ENCODE measurements around the gene SPA17.

Gene SPA17

DNA sequence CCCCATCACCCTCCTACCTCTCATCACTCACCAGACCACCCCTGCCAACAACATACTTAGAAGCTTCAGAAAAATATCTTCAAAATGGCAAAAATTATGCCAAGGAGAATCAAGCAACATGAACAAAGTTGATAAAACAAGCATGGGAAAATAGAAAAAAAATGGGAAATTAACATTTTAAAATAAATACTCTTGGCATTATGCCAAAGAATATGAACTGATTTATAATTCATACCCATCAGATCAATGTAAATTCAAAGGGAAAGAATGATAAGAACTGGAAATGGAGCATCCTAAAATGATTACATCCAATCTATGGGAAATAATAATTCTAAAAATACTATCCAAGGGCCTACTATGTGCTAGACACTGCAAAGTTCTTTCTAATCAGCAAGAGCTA, 12.2 kb upstream of the SPA17 start:
- in situ Hi-C loops (cut with HindIII; ENCODE audit: low sequenced_read_pairs) = loop anchor here (5.0 kb wide), 2 partner anchors 56 to 136 kb away; no protein-coding TSS in a partner anchor

DNA sequence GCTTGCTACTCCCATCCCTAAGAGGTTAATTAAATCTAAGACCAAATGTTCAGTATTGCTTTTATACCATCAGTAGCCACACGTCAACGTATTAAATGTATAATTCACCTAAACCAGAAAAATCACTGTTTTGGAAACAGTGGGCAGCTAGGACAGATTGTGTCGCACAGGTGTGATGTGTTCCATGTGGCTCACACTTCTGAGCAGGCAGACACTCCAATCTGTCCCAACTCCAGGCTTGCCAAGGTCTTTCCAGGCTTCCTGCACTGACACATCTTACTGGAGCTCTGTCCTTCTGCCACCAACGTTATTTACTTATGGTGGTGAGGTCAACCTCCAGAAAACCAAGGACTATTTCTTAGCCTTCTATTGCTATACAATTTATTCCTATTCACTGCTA, 11.6 kb upstream of the SPA17 start:
- in situ Hi-C loops (cut with HindIII; ENCODE audit: low sequenced_read_pairs) = loop anchor here (5.0 kb wide), 2 partner anchors 55 to 135 kb away; no protein-coding TSS in a partner anchor

DNA sequence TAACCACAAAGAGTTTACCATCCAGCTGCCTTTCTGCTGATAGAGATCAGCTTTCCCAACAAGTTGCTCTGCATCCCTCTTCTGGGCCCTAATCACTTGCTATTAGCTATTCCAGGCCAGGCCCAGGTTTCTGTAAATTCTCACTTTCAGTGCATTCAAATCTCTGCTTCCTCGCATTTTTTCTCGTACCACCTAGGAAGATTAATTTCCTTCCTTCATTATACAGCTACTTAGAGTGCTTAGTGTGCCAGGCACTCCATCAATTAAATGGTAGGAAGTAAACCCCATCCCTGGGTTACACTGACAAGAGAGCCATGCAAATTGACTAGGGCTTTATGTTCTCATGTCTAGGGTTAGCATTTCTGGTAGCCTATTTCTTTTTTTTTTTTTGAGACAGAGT, 9.8 kb upstream of the SPA17 start:
- in situ Hi-C loops (cut with HindIII; ENCODE audit: low sequenced_read_pairs) = loop anchor here (5.0 kb wide), 2 partner anchors 53 to 133 kb away; no protein-coding TSS in a partner anchor

DNA sequence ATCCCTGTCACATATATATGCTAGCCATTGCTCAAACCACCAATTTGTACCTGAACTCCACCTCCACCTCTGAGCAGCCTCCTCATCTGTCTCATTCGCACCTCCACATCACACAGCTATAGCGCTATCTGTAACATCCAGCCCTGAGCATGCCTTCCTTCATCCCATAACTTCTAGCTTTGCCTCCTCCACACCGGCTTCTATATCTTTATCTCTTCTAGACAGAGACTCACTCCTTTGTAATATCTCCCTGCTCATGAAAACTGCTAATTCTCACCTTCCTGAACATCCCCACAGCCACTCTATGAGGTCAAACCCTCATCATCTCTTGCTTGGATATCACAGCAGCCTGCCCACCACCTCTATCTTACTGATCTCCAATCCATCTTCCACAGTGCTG, 6.1 kb upstream of the SPA17 start:
- in situ Hi-C loops (cut with HindIII; ENCODE audit: low sequenced_read_pairs) = loop anchor here (5.0 kb wide), 1 partner anchor 55 kb away; the partner anchor contains the start of gene PANX3

DNA sequence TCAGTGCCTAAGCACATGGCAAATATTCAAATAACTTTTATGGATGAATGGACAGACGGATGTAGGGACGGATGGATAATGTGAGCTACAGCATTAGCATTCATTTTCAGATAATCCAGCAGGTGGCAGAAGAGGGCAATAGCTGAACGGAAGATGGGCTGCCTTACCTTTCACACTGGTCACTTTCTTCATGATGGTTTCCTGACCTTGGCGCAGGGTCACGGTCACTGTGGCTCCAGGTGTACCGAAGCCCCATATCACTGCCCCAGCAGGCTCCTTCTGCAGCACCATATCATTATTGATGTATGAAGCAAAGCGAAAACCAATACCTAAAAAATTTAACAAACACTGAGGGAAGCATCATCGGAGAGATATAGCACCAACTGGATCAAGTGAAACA, 4.5 kb upstream of the SPA17 start:
- in situ Hi-C loops (cut with HindIII; ENCODE audit: low sequenced_read_pairs) = loop anchor here (5.0 kb wide), 1 partner anchor 57 kb away; the partner anchor contains the start of gene PANX3

DNA sequence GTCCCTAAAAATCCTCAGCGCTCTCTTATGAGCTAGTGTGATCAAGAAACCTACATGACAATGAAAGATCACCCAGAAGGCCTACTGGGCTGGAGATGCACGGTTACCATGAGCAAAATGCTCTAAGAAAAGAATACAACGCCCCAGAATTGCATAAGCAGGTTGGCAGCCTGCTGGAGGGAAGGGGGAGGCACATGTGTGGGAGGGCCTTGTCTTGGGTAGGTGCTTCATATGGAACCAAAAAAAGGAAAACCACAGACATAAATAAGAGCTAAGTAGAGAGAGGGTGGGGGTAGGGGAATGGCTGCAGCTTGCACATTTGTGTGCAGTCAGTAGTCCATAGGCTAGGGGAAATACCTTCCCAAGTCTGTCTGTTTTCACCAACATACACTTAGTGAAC, 3.0 kb upstream of the SPA17 start:
- in situ Hi-C loops (cut with HindIII; ENCODE audit: low sequenced_read_pairs) = no loop called here

DNA sequence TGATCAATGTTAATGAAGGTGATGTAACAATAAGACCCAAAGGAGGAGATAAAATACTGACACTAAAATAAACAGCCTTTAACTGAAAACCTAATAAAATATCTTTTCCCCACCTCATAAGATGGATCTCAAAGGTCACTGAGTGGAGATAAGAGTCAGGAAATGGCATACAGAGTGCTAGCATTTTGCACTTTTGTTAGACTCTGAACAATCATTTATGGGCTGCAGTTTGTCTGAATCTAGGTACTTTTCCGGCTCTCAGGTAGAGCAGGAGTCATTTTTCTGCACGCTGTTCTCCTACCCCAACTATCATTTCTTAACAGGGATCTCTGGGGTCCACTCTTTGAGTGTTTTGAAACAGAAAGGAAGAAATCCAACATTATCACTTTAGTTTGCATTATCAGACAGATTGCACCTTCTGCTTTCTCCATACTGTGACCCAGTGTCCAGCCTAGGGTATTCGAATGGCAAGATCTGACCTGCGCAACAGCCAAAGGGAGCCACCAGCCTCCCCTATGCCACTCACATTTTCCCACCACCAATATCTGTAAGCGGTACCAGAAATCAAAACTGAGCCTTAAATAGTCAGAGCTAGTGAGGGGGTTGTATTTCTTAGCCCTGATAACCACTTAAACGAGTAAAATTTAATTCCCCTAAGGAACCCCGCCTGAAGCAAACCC, 1.0 kb upstream of the SPA17 start:
- in situ Hi-C loops (cut with HindIII; ENCODE audit: low sequenced_read_pairs) = no loop called here

DNA sequence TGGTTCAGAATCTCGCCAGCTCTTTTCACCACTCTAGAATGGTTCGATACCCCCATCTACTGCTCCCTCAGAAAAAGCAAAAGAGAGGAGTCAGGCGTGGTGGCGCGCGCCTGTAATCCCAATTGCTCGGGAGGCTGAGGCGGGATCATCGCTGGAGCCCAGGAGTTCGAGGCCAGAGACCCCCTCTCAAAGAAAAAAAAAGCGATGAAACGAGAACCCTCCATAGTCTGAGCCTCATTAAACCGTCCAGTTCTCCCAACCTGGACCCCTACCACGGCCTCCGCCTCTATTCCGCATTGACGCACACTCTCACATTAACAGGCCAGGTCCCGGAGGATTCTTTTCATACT, 439 bp downstream of the SPA17 start:
- in situ Hi-C loops (cut with HindIII; ENCODE audit: low sequenced_read_pairs) = no loop called here

DNA sequence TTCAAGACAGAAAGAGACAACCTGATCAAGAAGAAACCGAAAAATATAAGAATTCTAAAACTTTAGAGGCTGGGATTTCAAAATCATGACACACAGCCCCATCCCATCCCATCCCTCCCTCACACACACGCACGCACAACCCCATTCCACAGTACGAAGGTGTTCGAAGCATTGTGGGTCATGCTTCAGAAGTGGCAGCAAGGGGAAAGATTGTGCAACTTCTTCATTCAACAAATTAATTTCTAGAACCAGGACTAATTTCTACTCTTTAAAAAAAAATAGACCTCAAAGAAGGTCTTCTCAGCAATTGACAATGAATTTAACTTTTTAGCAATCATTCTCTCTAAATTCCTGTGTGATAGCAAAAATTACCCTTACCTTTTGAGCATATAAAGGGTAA, 867 bp downstream of the SPA17 start:
- in situ Hi-C loops (cut with HindIII; ENCODE audit: low sequenced_read_pairs) = no loop called here

DNA sequence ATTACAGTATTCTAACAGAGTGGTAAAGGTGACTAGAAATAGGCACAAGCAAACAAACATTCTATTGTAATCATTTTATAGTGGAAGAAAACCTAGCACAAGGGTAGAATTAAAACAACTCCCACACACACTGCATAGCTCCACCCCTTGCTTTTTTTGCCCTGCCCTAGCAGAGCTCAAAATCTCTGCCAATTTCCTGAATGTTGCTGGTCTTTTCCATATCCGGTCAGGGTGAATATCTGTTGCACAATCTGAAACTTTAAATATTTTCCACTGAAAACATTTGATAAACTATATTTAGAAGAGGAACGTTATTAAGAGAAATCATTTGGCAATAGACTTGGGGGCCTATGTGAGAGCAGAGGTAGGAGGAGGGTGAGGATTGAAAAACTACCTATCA, 2.7 kb downstream of the SPA17 start:
- in situ Hi-C loops (cut with HindIII; ENCODE audit: low sequenced_read_pairs) = no loop called here

DNA sequence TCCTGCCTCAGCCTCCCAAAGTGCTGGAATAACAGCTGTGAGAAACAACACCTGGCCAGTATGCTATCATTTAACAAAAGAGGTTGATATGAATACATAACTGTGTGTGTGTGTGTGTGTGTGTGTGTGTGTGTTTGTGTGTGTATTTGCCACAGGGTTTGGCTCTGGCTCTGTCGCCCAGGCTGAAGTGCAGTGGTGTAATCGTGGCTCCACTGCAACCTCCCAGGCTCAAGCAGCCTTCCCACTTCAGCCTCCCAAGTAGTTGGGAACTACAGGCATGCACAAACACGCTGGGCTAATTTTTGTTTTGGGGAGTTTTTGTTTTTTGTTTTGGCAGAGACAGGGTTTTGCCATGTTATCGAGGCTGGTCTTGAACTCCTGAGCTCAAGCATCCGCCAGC, 4.7 kb downstream of the SPA17 start:
- in situ Hi-C loops (cut with HindIII; ENCODE audit: low sequenced_read_pairs) = no loop called here

DNA sequence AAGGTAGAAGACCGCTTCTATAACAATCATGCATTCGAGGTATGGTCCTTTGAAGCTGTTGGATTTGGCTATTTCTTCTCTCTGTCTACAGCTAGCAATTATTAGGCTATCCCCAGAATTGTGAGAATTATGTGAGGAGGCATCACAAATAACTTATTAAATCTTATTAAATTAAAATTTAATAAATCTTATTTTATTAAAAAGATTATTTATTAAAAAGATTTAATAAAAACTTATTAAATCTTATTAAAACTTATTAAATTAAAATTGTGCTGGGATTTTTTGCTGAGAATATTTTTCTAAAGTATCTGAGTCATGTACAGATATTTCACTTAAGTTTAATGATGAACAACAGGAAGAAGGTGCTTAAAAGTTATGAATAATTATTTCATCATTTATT, 7.7 kb downstream of the SPA17 start:
- in situ Hi-C loops (cut with HindIII; ENCODE audit: low sequenced_read_pairs) = no loop called here

DNA sequence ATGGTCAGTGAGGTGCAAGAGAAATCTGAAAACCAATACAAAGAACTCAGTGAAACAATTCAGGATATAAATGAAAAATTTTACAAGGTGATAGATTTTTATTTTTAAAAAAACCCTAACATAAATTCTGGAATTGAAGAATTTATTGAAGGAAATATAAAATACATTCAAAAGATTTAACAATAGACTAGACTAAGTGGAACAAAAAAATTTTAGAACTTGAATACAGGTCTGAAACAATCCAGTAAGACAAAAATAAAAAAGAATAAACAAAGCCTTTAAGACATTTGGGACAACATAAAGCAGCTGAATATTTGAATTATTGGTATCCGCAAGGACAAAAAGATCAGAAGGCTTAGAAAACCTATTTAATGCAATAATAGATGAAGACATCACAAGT, 8.7 kb downstream of the SPA17 start:
- in situ Hi-C loops (cut with HindIII; ENCODE audit: low sequenced_read_pairs) = no loop called here

DNA sequence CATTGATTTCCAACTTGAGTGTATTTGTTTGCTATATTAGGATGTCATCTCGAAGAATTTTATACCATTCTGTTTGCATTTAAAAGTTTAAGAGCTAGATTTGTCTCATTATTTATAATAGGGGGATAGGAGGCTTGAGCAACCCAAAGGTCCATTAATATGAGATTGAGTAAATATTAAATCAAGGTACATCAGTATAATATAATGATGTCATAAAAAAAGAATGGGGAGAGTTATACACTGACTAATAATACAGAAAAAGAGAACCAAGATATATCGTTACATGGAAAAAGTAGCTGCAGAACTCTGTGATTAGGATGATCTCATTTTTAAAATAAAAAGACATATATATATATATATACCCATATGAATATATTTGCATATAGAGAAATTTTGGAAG, 19.4 kb downstream of the SPA17 start:
- in situ Hi-C loops (cut with HindIII; ENCODE audit: low sequenced_read_pairs) = no loop called here

DNA sequence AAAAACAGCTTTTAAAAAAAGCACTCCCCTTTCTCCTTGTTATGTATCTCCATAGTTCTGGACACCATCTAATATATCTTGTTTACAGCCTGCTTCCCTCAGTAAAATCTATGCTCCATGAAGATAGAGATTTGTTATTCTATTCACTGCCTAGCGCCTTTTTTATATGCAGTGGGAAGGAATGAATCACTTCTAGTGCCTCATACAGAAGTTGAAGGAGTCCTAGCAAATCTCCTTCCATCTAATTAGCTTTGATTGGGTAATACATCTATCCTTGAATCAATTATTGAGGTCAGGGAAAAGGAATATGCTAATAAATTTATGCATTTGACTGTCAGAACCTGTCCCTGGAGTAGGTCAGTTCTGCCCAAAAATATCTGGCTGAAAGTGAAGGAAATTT, 25.8 kb downstream of the SPA17 start:
- in situ Hi-C loops (cut with HindIII; ENCODE audit: low sequenced_read_pairs) = loop anchor here (5.0 kb wide), 1 partner anchor 43 kb away; no protein-coding TSS in a partner anchor

DNA sequence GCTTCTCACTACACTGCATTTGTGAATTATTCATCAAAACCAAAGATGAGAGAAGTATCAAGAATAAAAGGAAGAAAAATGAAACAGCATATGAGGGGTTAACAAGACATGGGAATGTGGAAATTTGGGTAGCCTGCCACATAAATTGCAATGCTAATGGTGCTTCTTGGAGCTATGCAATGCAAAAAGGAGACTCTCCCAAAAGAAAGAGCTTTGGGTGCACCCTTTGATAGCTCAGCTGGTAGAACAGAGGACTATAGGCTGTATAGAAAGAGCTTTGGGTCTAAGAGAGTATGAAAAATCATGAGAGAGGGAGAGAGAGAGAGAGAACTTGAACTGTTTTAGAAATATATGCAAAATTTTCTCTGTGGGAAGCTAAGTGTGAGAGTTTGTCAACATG, 26.3 kb downstream of the SPA17 start:
- in situ Hi-C loops (cut with HindIII; ENCODE audit: low sequenced_read_pairs) = no loop called here

DNA sequence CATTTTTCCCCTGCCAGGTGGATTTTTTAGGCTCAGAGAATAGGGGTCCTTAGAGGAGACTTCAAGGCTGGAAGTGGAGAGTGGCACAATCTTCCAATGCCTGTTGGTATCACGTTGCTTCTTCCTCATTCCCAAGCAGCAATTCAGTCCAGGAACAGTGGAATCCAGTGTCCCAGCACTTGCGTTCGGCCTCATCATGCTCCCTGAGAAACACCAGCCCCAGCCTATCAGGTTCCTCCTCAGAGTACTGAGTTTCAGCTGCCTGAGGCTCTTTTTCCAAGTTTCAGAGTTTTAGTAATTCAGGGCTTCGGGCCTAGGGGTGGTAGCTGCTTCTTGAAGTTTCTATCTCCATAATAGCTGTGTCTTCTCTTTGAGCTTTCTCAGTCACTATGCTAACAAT, 34.1 kb downstream of the SPA17 start:
- in situ Hi-C loops (cut with HindIII; ENCODE audit: low sequenced_read_pairs) = loop anchor here (5.0 kb wide), 1 partner anchor 124 kb away; no protein-coding TSS in a partner anchor

DNA sequence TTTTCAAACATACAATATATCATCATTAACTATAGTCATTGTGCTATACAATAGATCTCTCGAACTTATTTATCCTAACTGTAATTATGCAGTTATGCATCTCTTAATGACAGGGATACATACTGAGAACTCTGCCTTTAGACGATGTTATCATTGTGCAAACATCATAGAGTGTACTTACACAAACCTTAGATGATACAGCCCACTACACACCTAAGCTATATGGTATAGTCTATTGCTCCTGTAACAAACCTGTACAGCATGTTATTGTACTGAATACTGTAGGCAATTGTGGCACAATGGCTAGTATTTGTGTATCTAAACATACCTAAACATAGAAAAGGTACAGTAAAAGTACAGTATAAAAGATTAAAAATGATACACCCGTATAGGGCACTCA, 38.7 kb downstream of the SPA17 start:
- in situ Hi-C loops (cut with HindIII; ENCODE audit: low sequenced_read_pairs) = no loop called here

DNA sequence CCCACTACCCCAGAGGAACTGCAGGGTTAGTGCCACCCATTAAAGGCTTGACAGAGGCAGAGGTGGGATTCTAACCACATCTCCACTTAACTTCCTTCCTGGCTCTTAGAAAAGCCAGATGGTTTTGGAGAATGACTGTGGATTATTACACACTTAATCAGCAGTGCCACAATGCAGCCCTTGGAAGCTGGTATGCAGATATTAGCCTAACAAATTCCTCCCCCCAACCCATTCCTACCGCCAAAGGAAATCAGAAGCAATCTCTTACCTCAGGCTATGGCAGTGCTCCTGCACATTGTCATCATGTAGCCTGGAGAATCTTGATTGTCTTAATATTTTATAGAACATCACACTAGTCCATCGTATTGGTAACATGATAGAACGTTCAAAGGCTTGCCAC, 42.9 kb downstream of the SPA17 start:
- in situ Hi-C loops (cut with HindIII; ENCODE audit: low sequenced_read_pairs) = loop anchor here (5.0 kb wide), 3 partner anchors 54 to 94 kb away; partner anchors contain the start of gene TBRG1

DNA sequence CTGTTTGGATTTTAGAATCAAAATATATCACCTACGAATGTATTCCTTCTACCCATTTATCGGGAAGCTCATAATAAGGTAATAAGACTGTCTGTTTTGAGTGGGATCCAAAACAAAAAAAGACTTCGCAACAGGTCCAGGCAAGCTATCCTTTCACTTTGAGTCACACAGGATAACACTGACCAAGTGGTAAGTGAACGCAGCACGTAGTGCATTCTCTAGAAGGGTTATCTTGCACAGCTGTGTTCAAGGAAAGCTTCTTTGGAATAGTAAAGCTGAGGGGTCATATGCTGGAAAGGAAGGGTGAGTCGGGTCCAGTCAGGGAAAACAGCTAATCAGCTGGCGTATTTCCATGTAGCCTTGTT, 43.7 kb downstream of the SPA17 start:
- in situ Hi-C loops (cut with HindIII; ENCODE audit: low sequenced_read_pairs) = loop anchor here (5.0 kb wide), 3 partner anchors 55 to 95 kb away; partner anchors contain the start of gene TBRG1

DNA sequence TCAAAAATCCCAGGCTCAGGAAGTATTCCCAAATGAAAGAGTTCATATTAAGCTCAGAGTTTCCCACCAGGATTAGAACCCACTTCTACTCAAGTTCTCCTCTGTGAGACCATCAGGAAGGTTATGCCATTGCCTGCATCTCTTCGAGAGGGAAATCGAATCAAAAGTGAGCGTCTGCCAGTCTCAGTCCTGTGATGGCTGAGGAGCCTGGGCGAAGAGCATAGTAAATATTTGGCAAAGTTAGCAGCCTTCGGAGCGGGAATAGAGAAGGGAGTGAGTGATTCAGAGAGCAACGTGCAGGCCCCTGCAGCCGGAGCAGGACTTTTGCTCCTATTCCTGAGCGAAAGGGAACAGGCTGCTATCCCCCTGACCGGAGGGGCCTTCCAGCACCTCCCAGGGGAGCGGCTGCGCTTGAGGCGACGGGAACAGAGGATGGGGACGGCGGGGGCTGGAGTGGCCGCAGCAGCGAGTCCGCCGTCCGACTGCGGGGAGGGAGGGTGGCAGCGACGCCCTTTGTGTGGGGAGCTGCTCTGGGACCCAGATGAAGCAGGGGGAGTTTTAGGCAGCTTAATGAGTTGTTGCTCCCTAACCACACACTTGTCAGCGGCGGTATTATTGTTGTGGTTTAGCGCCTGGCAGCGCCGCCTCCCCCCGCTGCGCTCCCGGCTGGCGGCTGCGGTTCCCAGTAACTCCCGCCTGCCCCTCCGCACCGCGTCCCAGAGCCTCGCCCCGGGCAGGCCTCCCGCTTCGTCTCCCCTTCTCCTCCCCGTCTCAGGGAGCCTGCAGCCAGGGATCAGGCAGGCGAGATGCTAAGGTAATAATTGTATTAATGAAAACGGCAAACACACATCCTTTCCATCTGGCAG, 44.3 kb downstream of the SPA17 start:
- in situ Hi-C loops (cut with HindIII; ENCODE audit: low sequenced_read_pairs) = loop anchor here (5.0 kb wide), 3 partner anchors 56 to 96 kb away; partner anchors contain the start of gene TBRG1

DNA sequence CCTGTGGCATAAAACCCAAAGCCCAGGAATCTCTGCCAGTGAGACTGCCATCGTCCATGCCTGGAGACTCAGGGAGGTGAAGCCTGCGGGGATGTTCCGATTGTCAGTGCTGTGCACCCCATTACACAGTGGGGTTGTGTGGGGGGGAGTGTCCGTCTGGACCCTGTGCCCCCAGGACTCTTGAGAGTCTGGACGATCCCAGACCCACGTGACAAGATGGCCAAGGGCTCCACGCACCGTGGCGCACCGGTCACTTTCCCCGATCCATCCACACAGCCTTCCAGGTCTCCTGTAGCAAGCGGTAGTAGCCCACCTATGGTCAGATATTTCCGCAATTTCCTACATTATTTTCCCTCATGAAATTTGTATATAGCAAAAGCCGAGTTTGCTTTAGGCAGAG, 45.1 kb downstream of the SPA17 start:
- in situ Hi-C loops (cut with HindIII; ENCODE audit: low sequenced_read_pairs) = loop anchor here (5.0 kb wide), 3 partner anchors 56 to 96 kb away; partner anchors contain the start of gene TBRG1
